ENCODE results near the gene PA2G4.
A peak's percentile ranks its signal among the peaks of the same experiment; 100 is the strongest.
"Not testable (repeated sequence)": the region's sequence is repeated elsewhere in the genome, so short reads cannot be mapped to it uniquely, and the experiment has no call there.

The PA2G4 gene

DNA sequence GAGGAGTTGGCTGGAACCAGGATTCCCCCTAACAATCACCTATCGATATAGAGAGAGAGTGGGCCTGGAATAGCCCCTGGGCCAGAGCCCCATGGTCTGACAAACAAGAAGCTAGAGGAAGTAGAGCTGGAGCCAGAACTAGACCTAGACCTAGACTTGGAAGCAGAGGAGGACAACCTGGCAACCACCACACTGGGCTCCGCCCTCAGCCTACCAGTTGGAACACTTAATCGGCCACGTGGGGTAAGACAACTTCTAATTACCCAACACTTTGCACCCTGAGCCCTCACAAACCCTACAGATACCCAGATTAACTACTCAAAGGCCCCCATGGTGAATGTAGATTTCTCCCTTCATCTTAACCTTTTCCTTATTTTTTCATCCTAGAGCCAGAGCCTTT, 4.6 kb upstream of the PA2G4 start:
- no peak for DNase-seq (ENCODE audit: low spot score)

DNA sequence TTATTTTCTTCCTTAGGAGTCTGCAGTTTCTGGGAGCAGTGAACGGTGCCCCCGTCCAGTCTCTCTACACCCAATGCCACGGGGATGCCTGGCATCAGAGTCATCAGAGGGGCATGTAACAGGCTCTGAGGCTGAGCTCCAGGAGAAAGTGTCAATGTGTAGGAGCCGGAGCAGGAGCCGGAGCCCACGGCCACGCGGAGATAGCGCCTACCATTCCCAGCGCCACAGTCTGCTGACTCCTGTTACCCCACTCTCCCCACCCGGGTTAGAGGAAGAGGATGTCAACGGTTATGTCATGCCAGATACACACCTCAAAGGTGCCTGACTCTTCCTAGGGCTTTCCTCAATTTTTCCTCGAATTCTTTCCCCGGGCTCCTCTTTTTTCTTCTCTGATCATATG, 3.3 kb upstream of the PA2G4 start:
- no peak for DNase-seq (ENCODE audit: low spot score)

DNA sequence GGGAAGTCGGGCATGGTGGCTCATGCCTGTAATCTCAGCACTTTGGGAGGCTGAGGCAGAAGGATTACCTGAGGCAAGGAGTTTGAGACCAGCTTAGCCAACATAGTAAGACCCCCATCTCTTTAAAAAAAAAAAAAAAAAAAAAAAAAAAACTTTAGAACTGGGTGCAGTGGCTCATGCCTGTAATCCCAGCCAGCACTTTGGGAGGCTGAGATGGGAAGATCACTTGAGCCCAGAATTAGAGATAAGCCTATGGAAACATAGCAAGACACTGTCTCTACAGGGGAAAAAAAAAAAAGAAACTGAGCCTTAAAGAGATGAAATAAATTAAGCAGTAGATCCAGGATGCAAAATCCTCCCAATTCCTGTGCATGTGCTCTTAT, 1.7 kb upstream of the PA2G4 start:
- DNase-seq (ENCODE audit: low spot score) = no peak

DNA sequence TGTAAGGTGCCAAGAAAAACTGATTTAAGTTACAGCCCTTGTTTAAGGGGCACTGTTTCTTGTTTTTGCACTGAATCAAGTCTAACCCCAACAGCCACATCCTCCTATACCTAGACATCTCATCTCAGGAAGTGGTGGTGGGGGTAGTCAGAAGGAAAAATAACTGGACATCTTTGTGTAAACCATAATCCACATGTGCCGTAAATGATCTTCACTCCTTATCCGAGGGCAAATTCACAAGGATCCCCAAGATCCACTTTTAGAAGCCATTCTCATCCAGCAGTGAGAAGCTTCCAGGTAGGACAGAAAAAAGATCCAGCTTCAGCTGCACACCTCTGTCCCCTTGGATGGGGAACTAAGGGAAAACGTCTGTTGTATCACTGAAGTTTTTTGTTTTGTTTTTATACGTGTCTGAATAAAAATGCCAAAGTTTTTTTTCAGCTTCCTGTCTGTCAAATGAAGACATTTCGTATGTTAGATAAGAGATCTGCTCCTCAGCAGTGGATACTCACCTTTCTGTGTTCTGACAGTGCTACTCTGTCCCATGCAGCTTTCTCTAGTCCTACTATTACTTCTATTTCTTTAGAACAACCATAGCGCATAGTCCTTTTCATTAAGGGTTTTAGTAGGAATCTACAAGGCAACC, 1.2 kb upstream of the PA2G4 start:
- no peak for DNase-seq (ENCODE audit: low spot score)

DNA sequence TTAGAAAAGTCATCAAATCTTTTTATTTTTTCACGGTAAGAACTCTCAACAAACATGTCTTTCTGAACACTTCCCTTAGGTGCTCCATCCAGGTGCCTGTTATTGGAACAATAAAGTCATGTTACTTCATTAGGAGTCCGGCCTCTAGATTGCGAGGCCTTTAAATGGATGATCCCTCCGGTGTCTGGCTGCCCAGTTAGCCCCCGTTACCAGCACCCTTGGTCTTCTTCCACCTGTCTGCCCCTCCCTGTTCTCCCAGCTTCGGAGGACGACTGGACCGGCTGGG, 593 bp upstream of the PA2G4 start:
- DNase-seq (ENCODE audit: low spot score) = no peak

DNA sequence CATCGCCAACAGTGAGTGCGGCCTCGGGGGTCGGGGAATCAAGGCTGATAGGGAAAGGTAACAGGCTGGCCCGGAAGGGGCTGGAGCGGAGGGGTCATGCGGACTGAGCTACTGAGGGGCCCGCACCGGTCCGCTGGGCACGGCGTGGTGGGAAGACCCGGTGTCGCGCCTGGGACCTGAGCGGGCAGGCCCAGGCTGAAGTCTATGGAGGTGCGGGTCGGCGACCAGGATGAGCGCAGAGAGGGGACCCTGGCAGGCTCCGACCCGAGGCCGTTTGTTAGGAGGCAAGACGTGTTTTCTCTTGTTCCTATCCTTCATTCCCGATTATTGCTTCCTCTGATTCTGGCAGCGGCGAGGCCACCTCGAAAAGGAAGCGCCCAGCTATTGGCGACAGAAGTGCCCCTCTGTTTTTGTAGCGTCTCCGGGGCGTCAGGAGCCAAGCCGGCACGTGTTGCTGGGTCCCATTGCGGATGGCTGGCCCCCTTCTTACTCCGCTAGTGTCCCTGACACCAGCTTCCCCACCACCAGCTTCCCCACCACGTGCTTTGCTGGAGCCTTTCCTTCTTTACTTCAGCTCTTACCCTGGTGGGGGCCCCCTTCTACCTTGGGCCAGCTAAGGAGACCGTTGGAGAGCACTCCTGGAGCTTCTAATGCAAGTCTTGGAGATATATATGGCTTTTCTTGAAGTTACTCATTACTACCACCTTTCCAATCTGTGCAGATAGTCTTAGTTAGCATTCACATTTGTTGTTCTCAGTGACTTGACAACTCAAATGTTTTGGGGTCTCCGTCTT, 653 bp downstream of the PA2G4 start:
- no peak for DNase-seq (ENCODE audit: low spot score)

DNA sequence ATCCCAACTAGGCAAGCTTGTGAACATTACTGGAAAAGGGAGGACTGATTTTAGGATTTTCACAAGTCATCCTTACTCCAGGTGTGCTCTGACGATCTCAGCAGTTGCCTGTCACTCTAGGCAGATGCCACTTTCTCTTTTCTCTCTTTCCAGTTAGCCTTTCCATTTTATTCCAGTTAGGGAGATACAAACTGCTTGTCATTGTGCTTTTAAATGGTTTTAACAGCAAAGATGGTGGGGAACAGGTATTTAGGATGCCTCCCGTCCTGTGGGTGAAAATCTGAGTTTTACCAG, 1.2 kb downstream of the PA2G4 start:
- DNase-seq (ENCODE audit: low spot score) = no peak

DNA sequence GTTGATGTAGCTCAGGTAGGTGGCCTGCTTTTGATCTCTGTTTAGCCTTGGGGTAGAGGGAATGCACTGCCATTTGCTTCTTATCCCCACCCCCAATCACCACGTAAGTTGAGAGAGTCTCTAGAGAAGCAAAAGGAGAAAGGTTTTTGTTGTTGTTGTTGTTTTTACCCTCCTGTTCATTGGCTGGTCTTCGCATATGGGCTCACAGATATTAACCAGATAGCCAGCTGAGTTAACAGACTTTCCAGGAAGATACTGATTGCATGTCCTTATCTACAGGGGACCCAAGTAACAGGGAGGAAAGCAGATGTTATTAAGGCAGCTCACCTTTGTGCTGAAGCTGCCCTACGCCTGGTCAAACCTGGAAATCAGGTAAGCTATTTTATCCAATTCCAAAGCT, 2.9 kb downstream of the PA2G4 start:
- DNase-seq (ENCODE audit: low spot score) = no peak

DNA sequence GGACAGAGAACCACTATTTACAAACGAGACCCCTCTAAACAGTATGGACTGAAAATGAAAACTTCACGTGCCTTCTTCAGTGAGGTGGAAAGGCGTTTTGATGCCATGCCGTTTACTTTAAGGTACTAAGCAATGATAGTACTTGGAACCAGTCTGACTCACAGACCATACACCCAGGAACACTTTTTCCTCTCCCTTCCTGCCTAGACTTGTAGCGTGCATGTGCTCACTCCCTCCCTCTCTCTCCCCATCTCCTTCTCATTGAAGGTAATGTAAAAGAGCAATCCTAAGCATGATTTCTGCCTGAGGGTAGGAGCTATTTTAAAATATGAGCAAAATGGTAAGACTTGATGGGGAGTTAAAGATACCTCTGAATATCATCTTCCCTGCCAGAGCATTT, 6.2 kb downstream of the PA2G4 start:
- no peak for DNase-seq (ENCODE audit: low spot score)

DNA sequence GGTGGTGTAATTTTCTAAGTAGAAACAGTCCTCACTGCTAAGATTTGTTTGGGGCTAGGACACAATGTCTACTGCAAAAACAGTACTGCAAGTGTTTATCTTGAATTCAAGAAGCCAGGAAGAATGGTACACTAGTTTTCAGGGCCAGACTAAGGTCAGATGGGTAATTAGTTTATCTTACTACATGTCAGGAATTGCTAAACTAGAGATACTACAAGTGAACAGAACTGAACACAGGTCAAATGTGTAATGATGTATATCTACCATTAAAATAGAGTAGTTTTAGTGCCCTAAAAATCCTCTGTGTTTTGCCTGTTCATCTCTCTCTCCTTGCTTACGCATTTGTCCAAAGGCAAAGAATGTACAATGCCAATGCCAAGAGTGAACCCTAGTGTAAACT, 9.7 kb downstream of the PA2G4 start:
- no peak for DNase-seq (ENCODE audit: low spot score)

DNA sequence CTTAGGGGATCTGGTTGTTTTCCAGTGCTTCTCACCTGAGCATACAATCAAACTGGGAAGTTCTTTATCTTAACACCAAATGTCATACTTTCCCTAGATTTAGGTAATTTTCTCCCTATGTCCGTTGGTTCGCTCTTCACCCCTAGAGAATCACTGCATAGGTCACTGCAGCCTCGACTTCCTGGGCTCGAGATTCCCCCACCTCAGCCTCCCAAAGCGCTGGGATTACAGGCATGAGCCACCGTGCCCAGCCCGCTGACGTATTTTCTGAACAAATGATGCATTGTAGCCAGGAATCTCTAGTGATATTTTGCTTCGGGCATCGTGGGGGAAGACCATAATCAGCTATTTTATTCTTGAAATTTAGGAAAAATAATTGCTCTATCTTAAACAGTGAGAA, 11.0 kb downstream of the PA2G4 start:
- no peak for DNase-seq (ENCODE audit: low spot score)

DNA sequence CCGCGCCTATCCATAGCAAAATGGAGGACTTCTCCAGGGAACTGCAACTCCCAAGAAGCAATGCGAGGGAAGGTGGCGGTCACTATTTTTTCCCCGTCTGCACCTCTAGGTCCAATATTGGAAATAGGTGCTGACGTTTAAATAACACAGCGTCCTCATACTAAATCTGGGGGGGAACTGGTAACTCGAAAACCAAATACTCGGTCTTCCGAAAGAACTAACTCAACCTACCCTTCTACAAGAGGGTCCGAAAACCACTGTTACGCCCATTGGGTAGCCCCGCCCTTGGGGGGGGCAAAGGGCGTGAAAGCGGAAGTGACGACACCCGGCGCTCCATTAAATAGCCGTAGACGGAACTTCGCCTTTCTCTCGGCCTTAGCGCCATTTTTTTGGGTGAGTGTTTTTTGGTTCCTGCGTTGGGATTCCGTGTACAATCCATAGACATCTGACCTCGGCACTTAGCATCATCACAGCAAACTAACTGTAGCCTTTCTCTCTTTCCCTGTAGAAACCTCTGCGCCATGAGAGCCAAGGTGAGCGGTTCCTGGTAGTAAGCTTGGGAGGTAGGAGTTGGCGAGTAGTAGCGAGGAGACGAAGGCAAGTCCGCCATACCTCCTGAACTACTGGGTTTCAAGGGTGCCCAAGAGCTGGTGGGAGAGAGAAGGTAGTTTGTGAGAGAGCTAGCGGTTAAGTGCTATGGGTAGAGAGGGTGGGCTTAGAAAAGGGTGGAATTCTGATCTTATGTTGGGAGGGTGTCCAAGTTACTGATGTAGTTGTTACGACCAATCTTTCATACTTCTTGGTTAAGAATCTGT, 12.1 kb downstream of the PA2G4 start, which contains the start of gene RPL41:
Gene RPL41 (plus strand): TSS at position 367 of the 815 bp plus-strand sequence.
- DNase-seq (ENCODE audit: low spot score) = peak; percentile 98

DNA sequence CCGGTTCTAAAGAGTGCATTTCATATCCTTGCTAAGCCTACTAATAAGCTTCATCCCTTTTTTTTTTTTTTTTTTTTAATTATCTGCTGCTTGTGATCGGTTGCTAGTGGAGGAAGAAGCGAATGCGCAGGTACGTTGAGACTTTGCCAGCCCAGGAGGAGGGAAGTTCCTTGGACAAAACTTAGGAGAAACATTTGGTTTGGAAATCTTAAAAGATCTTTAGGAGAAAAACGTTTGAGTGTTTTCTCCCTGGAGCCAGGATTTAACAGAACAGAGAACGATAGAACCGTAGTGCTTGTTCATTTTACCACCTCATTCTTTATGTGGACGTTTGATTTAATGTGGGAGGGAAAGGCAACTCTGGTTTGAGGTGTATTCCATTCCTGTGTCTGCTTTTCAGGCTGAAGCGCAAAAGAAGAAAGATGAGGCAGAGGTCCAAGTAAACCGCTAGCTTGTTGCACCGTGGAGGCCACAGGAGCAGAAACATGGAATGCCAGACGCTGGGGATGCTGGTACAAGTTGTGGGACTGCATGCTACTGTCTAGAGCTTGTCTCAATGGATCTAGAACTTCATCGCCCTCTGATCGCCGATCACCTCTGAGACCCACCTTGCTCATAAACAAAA, 12.8 kb downstream of the PA2G4 start:
- not testable (repeated sequence) for DNase-seq (ENCODE audit: low spot score)

DNA sequence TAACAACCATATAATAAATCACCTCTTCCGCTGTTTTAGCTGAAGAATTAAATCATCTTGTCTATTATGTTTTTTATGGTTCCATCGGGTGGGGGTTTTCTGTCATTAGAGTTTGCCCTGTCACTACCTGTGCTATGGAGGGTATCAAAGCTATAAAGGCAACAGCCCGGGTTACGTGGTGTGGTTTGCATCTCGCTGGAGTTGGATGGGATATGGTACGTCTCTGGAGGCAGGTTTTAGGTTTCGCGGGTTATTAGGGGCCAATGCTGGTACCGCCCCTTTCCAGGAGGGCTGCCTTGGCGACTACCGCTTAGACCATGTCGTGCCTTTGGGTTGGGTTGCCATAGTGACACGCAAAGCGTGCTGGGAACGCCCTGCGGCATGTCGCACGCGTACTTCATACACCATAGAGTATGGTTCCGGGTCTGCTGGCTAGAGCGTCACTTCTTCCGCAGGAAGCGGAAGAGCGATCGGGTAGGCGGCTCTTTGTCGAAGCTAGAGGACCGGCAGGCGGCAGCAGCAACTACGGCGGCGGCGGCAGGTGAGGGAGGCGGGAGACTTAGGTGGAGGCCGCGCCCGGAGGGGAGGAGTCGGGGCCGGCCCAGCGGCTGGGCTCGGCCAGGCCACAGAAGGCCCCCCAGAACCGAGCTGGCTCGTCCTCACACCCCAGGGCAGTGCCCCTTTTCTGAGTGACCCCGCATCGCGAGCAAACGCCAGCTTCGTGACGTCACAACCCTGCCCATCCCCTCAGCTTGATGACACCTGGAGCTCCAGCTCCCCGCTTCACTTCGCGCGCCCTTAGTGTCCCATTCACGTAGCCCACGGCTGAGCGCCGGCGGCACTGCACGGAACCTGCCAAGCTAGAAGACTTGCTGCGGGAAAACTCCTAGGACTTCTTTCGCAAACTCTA, 13.7 kb downstream of the PA2G4 start, which contains the start of gene ZC3H10:
Gene ZC3H10 (plus strand): TSS at position 489 of the 910 bp plus-strand sequence. CDS start 2,297 bp downstream, outside the sequence.
- DNase-seq (ENCODE audit: low spot score) = peak; percentile 95

DNA sequence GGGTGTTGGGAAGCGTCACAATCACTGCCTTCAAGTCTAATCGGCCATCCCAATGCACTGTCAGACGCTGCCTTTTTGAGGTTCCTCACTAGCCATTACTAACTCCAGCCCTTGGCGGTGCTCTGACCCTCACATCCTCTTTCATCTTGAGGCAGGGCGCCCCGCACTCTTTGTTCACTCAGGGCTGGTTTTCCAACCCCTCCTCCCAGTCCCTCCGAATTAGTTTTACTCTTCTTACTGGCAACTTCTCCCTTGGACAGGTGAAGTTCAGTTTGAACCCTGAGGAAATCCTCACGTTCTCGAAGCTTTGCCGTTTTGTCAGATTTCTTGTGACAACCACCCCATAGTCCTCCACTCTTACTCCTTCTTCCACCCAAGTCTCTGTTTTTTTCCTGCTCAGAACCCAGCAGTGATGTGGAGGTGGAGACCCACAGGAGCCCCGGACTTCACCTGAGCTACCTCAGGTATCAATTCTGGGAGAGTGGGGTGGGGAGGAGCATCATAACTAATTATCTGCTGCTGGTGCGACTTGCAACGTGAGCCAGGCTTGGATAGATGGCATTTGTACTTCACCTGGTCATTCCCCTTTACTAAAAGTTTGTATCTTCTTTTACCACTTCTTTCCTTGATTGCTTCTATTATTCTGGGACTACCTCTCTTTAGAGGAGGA, 14.5 kb downstream of the PA2G4 start:
- no peak for DNase-seq (ENCODE audit: low spot score)

DNA sequence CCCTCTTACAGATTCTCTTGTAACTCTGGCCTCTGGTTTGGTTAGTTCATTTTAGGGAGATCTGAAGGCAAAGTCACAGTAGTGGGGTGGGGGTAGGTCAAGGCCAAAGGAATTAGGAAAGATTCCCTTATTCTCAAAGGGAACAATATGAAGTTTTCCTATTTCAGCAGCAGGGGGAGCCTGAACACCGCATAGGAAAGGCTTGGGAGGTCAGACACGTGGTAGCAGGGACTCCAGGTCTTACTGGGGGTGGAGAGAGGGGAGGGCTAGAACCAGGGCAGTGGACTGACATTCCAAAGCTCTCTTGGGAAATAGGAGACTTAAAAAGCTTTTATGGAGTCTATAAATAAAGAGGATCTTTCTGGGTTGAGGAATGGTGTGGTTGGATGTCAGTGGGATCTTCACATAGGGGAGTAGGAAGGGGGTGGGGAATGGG, 15.0 kb downstream of the PA2G4 start:
- DNase-seq (ENCODE audit: low spot score) = no peak

DNA sequence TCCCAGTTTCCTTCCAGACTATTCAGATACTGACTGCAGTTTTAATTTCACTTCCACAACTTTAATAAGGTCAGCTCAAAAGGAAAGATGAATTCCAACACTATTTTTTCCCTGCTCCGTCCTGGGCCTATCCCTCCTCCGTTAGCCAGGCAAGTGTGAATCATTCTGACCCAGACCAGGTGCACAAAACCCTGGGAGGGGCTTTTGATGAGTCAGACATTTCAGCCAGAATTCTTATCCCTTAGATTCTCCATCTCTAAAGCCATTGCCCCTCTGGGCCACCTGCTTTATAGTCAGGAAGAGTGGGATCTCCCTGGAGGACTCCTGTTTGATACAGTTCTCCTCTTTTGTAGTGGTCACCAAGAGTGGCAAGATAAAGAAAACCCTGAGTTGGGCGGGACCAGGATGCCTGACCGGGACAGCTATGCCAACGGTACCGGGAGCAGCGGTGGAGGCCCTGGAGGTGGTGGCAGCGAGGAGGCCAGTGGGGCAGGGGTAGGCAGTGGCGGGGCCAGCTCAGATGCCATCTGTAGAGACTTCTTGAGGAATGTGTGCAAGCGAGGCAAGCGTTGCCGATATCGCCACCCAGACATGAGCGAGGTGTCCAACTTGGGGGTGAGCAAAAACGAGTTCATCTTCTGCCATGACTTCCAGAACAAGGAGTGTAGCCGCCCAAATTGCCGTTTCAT, 15.9 kb downstream of the PA2G4 start:
- no peak for DNase-seq (ENCODE audit: low spot score)

DNA sequence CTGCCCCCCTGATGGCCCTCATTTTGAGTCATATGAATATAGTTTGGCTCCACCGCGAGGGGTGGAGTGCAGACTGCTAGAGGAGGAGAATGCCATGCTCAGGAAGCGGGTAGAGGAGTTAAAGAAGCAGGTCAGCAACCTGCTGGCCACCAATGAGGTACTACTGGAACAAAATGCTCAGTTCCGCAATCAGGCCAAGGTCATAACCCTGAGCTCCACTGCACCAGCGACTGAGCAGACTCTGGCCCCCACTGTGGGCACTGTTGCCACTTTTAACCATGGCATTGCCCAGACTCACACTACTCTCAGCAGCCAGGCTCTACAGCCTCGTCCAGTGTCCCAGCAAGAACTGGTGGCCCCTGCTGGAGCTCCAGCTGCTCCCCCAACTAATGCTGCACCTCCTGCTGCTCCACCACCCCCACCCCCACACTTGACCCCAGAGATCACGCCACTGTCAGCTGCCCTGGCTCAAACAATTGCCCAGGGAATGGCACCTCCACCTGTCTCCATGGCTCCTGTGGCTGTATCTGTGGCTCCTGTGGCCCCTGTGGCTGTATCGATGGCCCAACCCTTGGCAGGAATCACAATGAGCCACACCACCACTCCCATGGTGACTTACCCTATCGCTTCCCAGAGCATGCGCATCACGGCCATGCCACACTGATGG, 17.0 kb downstream of the PA2G4 start:
- no peak for DNase-seq (ENCODE audit: low spot score)

DNA sequence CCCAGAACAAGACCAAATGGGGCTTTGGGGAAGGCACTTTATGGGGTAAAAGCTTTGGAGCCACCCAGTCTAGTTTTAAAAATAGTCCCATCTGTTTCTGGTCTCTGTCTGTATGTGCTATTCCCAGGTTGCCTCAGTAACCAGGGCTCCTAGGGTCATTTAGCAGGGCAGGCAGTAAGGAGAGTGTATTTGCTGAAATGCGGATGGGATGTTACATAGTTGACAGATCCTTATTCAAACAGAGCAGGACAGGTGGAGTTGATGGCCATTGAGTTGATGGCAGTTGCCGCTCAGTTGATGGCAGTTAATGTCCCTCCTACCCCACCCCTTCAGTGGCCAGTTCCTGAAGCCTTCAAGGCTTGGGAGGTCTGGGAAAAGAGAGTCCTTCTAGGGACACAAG, 18.3 kb downstream of the PA2G4 start:
- no peak for DNase-seq (ENCODE audit: low spot score)

DNA sequence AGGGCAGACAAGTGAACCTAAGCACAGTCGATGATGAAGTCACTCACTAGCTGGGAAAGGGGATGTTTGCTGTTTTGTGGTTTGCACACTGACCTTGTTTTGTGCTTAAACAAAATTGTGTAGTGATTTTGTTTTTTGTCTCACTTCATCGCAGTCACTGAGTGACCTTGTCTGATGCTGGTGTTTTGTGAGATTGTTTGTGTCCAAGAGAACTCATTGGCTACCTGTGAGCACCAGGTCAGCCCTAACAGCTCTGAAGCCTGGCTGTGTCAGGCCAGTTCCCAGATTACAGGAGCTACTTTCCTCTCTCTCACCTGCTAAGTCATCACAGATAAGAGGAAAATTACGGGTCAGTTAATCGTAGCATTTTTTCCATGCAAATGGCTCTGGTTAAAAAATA, 19.8 kb downstream of the PA2G4 start:
- no peak for DNase-seq (ENCODE audit: low spot score)
